ENCODE measurements around the gene RBMS3. TPM values are rescaled to one million over a fixed set of nuclear protein-coding genes. Genes with fewer than 3 reads are reported as not detected.

The RBMS3 gene
- total and polyA plus RNA-seq, 2 of the 13 experiments (the other 11 are each of a cell fraction or from before 2014, with no cell fraction given): not detected

DNA sequence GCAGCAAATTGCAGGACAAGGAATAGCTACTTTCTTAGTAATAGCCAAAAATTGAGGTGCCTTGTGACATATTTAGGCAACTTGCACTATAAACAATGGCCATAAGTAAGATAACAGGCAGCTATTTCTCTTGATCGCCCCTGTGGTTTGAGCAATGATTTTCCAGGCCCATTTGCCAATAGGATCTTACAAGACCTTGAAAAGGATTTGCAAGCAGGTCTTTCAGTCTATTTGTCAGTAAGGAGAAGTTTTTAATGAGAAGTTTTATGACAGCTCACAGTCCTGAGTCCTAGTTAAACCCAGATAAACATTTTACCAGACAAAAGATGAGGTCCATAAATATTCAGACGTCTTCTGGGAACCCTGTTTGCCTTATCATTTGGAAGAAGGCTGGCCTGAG, 645.5 kb downstream of the RBMS3 start (continued):
- TF ChIP-seq, protein P1, sequence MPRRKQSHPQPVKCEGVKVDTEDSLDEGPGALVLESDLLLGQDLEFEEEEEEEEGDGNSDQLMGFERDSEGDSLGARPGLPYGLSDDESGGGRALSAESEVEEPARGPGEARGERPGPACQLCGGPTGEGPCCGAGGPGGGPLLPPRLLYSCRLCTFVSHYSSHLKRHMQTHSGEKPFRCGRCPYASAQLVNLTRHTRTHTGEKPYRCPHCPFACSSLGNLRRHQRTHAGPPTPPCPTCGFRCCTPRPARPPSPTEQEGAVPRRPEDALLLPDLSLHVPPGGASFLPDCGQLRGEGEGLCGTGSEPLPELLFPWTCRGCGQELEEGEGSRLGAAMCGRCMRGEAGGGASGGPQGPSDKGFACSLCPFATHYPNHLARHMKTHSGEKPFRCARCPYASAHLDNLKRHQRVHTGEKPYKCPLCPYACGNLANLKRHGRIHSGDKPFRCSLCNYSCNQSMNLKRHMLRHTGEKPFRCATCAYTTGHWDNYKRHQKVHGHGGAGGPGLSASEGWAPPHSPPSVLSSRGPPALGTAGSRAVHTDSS (CRISPR knock-in tag; conservative IDR thresholded peaks at IDR 0.05): no peak

DNA sequence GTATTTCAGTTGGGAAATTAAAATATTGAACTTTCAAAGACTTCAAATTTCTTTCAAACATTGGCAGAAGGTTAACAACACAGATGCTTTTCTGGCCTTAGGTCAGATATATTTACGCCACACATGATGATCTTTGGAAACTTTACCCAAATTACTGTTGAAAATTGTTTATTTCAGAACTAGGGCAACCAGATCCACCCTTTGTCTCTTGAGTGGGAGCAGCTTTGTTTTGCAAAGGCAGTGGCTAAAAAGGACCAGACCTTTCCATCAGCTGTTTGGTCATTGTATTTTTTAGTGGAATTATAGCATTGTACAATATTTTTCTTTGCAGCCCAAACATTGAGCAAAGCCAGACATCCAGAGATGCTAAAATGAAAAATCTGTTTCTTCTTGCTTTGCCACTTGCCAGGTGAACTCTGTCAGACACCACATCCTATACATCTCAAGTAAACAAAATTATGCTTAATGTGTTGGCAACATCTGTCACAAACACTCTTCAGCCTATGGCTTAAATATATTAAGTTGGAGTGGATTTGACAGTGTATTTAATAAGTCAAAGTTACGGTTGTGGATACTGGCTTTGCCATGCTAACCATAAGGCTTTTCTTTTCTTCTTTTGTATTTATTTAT, 651.9 kb downstream of the RBMS3 start:
- H3K4me1 ChIP-seq (ENCODE audit: insufficient read depth, low read length): no peaks in the 10 kb centered on the region
- no peak overlapping the region for H3K9ac ChIP-seq (ENCODE audit: insufficient read depth, low read depth, low read length)
- H3K36me3 ChIP-seq (replicated peaks in 1 of 2; ENCODE audit: control insufficient read depth in 1 of 2, insufficient read depth in 2 of 2, low read length in 2 of 2): no peaks in the 10 kb centered on the region
- in situ Hi-C loops (cut with HindIII; ENCODE audit: extremely low pct_ligation_motif_present, low pct_unique_long_range_greater_than_20kb): no loop called here
- POLR2A ChIA-PET: no interaction called here
- H3K27me3 ChIP-seq (ENCODE audit: control insufficient read depth in 1 of 2, insufficient read depth in 2 of 2, low read length in 2 of 2): no peaks in the 10 kb centered on the region
- no peak overlapping the region for H3K27ac ChIP-seq (ENCODE audit: extremely low read length, insufficient read depth, low read length)
- H2AFZ ChIP-seq (ENCODE audit: low read length): no peak overlapping the region
- FAIRE-seq (no peak), DNase-seq (ENCODE audit: low spot score) (no peak), ATAC-seq (no peak)
- no peaks in the 10 kb centered on the region for H3K79me2 ChIP-seq (ENCODE audit: insufficient read depth, low read length)
- 20% methylated on average over 2 of the region's 2 CpGs for WGBS (ENCODE audit: low lambda C conversion rate)
- BruUV-seq (replicated peaks): no TSS peak
- H3K4me2 ChIP-seq (ENCODE audit: low read depth, low read length): no peak overlapping the region
- intact Hi-C loops (cut with micrococcal nuclease; ENCODE audit: unreplicated experiment): no loop called here
- H3K4me3 ChIP-seq (replicated peaks in 1 of 3; ENCODE audit: insufficient read depth in 1 of 3, low read depth in 2 of 3, low read length in 3 of 3): no peak overlapping the region
- no peaks in the 10 kb centered on the region for H3K9me3 ChIP-seq (ENCODE audit: low read length)
- H4K20me1 ChIP-seq (ENCODE audit: insufficient read depth, low read length): no peaks in the 10 kb centered on the region
- CTCF ChIA-PET (ENCODE audit: low intra/inter-chr PET ratio, low total read pairs): no interaction called here
- no peak for TF ChIP-seq ZBTB3 (CRISPR knock-in tag; IDR thresholded peaks at IDR 0.05; ENCODE audit: borderline replicate concordance, low read depth)
- no peak for TF ChIP-seq ZNF350 (CRISPR knock-in tag; IDR thresholded peaks at IDR 0.05; ENCODE audit: borderline replicate concordance, low read depth)
- no peak for TF ChIP-seq WIZ (CRISPR knock-in tag; IDR thresholded peaks at IDR 0.05)
- TF ChIP-seq ZNF839 (CRISPR knock-in tag; IDR thresholded peaks at IDR 0.05; ENCODE audit: borderline replicate concordance): no peak
- TF ChIP-seq GTF2F1 (IDR thresholded peaks at IDR 0.05; ENCODE audit: low read length): no peak
- TF ChIP-seq EZH2 (conservative IDR thresholded peaks at IDR 0.05; ENCODE audit: low read depth, low read length): no peak
- TF ChIP-seq ATAD3A (CRISPR knock-in tag; IDR thresholded peaks at IDR 0.05): no peak
- no peak for TF ChIP-seq MEF2D (CRISPR knock-in tag; IDR thresholded peaks at IDR 0.05)
- TF ChIP-seq, protein P2, sequence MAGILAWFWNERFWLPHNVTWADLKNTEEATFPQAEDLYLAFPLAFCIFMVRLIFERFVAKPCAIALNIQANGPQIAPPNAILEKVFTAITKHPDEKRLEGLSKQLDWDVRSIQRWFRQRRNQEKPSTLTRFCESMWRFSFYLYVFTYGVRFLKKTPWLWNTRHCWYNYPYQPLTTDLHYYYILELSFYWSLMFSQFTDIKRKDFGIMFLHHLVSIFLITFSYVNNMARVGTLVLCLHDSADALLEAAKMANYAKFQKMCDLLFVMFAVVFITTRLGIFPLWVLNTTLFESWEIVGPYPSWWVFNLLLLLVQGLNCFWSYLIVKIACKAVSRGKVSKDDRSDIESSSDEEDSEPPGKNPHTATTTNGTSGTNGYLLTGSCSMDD (CRISPR knock-in tag; IDR thresholded peaks at IDR 0.05): no peak
- no peak for TF ChIP-seq ZNF883 (CRISPR knock-in tag; IDR thresholded peaks at IDR 0.05; ENCODE audit: not compliant biosample characterization)
- TF ChIP-seq MAFG (CRISPR knock-in tag; IDR thresholded peaks at IDR 0.05): no peak
- no peak for TF ChIP-seq NPAS2 (CRISPR knock-in tag; IDR thresholded peaks at IDR 0.05; ENCODE audit: borderline replicate concordance)
- no peak for TF ChIP-seq HCFC1 (IDR thresholded peaks at IDR 0.05; ENCODE audit: low read depth, low read length)
- TF ChIP-seq NCOA5 (CRISPR knock-in tag; IDR thresholded peaks at IDR 0.05): no peak
- TF ChIP-seq, protein P3, sequence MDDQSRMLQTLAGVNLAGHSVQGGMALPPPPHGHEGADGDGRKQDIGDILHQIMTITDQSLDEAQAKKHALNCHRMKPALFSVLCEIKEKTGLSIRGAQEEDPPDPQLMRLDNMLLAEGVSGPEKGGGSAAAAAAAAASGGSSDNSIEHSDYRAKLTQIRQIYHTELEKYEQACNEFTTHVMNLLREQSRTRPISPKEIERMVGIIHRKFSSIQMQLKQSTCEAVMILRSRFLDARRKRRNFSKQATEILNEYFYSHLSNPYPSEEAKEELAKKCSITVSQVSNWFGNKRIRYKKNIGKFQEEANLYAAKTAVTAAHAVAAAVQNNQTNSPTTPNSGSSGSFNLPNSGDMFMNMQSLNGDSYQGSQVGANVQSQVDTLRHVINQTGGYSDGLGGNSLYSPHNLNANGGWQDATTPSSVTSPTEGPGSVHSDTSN (CRISPR knock-in tag; IDR thresholded peaks at IDR 0.05; ENCODE audit: borderline replicate concordance): no peak
- no peak for TF ChIP-seq ZNF672 (CRISPR knock-in tag; IDR thresholded peaks at IDR 0.05)
